ENCODE results near the gene HEG1. TPM values are rescaled to one million over a fixed set of nuclear protein-coding genes. Genes with fewer than 3 reads are reported as not detected.

The HEG1 gene
- total RNA-seq, 1 donor from 2014 or later, result 69.6 TPM

- Mint-ChIP-seq H3K27ac (ENCODE audit: unreplicated experiment) (no peak overlapping the region), H3K36me3 (ENCODE audit: low read depth) (no peaks in the 10 kb centered on the region), H3K9me3 (ENCODE audit: low read depth) (no peaks in the 10 kb centered on the region), H3K27me3 (ENCODE audit: low read depth) (no peaks in the 10 kb centered on the region), H3K4me3 (ENCODE audit: unreplicated experiment) (no peak overlapping the region), H3K4me1 (ENCODE audit: low read depth) (peaks cover 17% of the 10 kb centered on the region)
- TF ChIP-seq CTCF (IDR thresholded peaks at IDR 0.05), result no peak
- no peak for DNase-seq (ENCODE audit: low spot score)
These were observed 13.7 kb upstream of the HEG1 start for GRCh38 chr3:125069452-125069851.

- Mint-ChIP-seq H3K36me3 (ENCODE audit: low read depth) (no peaks in the 10 kb centered on the region), H3K9me3 (ENCODE audit: low read depth) (no peaks in the 10 kb centered on the region), H3K27ac (ENCODE audit: unreplicated experiment) (no peak overlapping the region), H3K27me3 (ENCODE audit: low read depth) (no peaks in the 10 kb centered on the region), H3K4me3 (ENCODE audit: unreplicated experiment) (no peak overlapping the region), H3K4me1 (ENCODE audit: low read depth) (peaks cover 26% of the 10 kb centered on the region)
- DNase-seq (ENCODE audit: low spot score), result no peak
- TF ChIP-seq CTCF (IDR thresholded peaks at IDR 0.05), result no peak
These were observed 12.5 kb upstream of the HEG1 start for GRCh38 chr3:125068265-125068664.

GRCh38 chr3:125067225-125067624 lies 11.4 kb upstream of the HEG1 start:
- no peak for DNase-seq (ENCODE audit: low spot score)
- no peaks in the 10 kb centered on the region for H3K36me3 Mint-ChIP-seq (ENCODE audit: low read depth)
- H3K9me3 Mint-ChIP-seq (ENCODE audit: low read depth), result no peaks in the 10 kb centered on the region
- no peak overlapping the region for H3K4me3 Mint-ChIP-seq (ENCODE audit: unreplicated experiment)
- H3K27me3 Mint-ChIP-seq (ENCODE audit: low read depth), result no peaks in the 10 kb centered on the region
- H3K4me1 Mint-ChIP-seq (ENCODE audit: low read depth), result peaks cover 28% of the 10 kb centered on the region
- no peak for TF ChIP-seq CTCF (IDR thresholded peaks at IDR 0.05)
- H3K27ac Mint-ChIP-seq (ENCODE audit: unreplicated experiment), result no peak overlapping the region

- H3K4me3 Mint-ChIP-seq (ENCODE audit: unreplicated experiment), result no peak overlapping the region
- peaks cover 41% of the 10 kb centered on the region for H3K4me1 Mint-ChIP-seq (ENCODE audit: low read depth)
These were observed 7.3 kb upstream of the HEG1 start for GRCh38 chr3:125062904-125063618.

GRCh38 chr3:125061646-125062045 lies 5.8 kb upstream of the HEG1 start:
- Mint-ChIP-seq H3K27me3 (ENCODE audit: low read depth) (no peaks in the 10 kb centered on the region), H3K4me1 (ENCODE audit: low read depth) (peaks cover 45% of the 10 kb centered on the region), H3K27ac (ENCODE audit: unreplicated experiment) (peak overlapping the region; percentile 85), H3K9me3 (ENCODE audit: low read depth) (no peaks in the 10 kb centered on the region), H3K36me3 (ENCODE audit: low read depth) (no peaks in the 10 kb centered on the region), H3K4me3 (ENCODE audit: unreplicated experiment) (no peak overlapping the region)
- no peak for DNase-seq (ENCODE audit: low spot score)
- no peak for TF ChIP-seq CTCF (IDR thresholded peaks at IDR 0.05)

More at GRCh38 chr3:125062904-125063618, 7.3 kb upstream of the HEG1 start:
- TF ChIP-seq CTCF (IDR thresholded peaks at IDR 0.05), result no peak
- H3K27ac Mint-ChIP-seq (ENCODE audit: unreplicated experiment), result peak overlapping the region; percentile 84
- no peaks in the 10 kb centered on the region for H3K36me3 Mint-ChIP-seq (ENCODE audit: low read depth)
- H3K27me3 Mint-ChIP-seq (ENCODE audit: low read depth), result no peaks in the 10 kb centered on the region
- no peak for DNase-seq (ENCODE audit: low spot score)
- no peaks in the 10 kb centered on the region for H3K9me3 Mint-ChIP-seq (ENCODE audit: low read depth)
